ENCODE data around the gene NR2F1.
"Not testable (repeated sequence)": the region's sequence is repeated elsewhere in the genome, so short reads cannot be mapped to it uniquely, and the experiment has no call there.

The NR2F1 gene

GRCh38 chr5:93582677-93583438 lies at the start of gene NR2F1:
Gene NR2F1 (plus strand): TSS chr5:93583222. CDS start chr5:93585024, 1,802 bp downstream.
- DNase-seq: peak; percentile 88

- DNase-seq: no peak
These were observed 37.1 kb upstream of the NR2F1 start for GRCh38 chr5:93545872-93546271.

GRCh38 chr5:93549594-93549993 lies 33.4 kb upstream of the NR2F1 start:
- not testable (repeated sequence) for DNase-seq

- no peak for DNase-seq
These were observed 25.9 kb upstream of the NR2F1 start for GRCh38 chr5:93557021-93557604.

GRCh38 chr5:93566091-93566490 lies 16.9 kb upstream of the NR2F1 start:
- DNase-seq: no peak

- no peak for DNase-seq
These were observed 15.6 kb upstream of the NR2F1 start for GRCh38 chr5:93567424-93567823.

- no peak for DNase-seq
These were observed 13.5 kb upstream of the NR2F1 start for GRCh38 chr5:93569300-93570160.

GRCh38 chr5:93570294-93571113 lies 12.5 kb upstream of the NR2F1 start:
- no peak for DNase-seq

- DNase-seq: no peak
These were observed 11.7 kb upstream of the NR2F1 start for GRCh38 chr5:93571114-93571949.

- DNase-seq: no peak
These were observed 10.9 kb upstream of the NR2F1 start for GRCh38 chr5:93572101-93572607.

- DNase-seq: no peak
These were observed 10.2 kb upstream of the NR2F1 start for GRCh38 chr5:93572608-93573353.

GRCh38 chr5:93573354-93574351 lies 9.4 kb upstream of the NR2F1 start:
- DNase-seq: no peak

GRCh38 chr5:93574491-93575305 lies 8.3 kb upstream of the NR2F1 start:
- DNase-seq: no peak

GRCh38 chr5:93575461-93576414 lies 7.3 kb upstream of the NR2F1 start:
- no peak for DNase-seq

GRCh38 chr5:93576994-93577853 lies 5.8 kb upstream of the NR2F1 start:
- no peak for DNase-seq

All from NCI-H1105 (cell line).